Glutamatergic neuron (in vitro differentiated cells): ENCODE results near the gene OR9Q1. TPM values are rescaled to one million over a fixed set of nuclear protein-coding genes. Genes with fewer than 3 reads are reported as not detected.

Experiments used
- DNase-seq: peaks from one replicate; pipeline ENCODE4 v3.0.0; 2022
- H3K27ac Mint-ChIP-seq: one replicate; pipeline ENCODE4 v1.8.0; 2020; ENCODE audit warnings: mild to moderate bottlenecking, mixed read lengths, inconsistent platforms; ENCODE audit not compliant: unreplicated experiment
- H3K27me3 Mint-ChIP-seq: one replicate; pipeline ENCODE4 v1.8.0; 2020; ENCODE audit warnings: mild to moderate bottlenecking, moderate library complexity, mixed read lengths, inconsistent platforms; ENCODE audit not compliant: unreplicated experiment
- H3K36me3 Mint-ChIP-seq: one replicate; pipeline ENCODE4 v1.8.0; 2020; ENCODE audit warnings: mild to moderate bottlenecking, mixed read lengths, inconsistent platforms; ENCODE audit not compliant: unreplicated experiment
- H3K4me1 Mint-ChIP-seq: one replicate; pipeline ENCODE4 v1.8.0; 2020; ENCODE audit warnings: mild to moderate bottlenecking, low read depth, mixed read lengths, inconsistent platforms; ENCODE audit not compliant: unreplicated experiment
- H3K4me3 Mint-ChIP-seq: one replicate; pipeline ENCODE4 v1.8.0; 2020; ENCODE audit warnings: mild to moderate bottlenecking, mixed read lengths, inconsistent platforms; ENCODE audit not compliant: unreplicated experiment
- H3K9me3 Mint-ChIP-seq: one replicate; pipeline ENCODE4 v1.8.0; 2020; ENCODE audit warnings: mild to moderate bottlenecking, moderate library complexity, mixed read lengths, inconsistent platforms; ENCODE audit not compliant: unreplicated experiment
- CTCF ChIP-seq: fragments of 200-600 bp; sonication (generic); IDR thresholded peaks from one replicate; pipeline ENCODE4 v1.5.0; 2021; ENCODE audit not compliant: partially characterized antibody, unreplicated experiment
- total RNA-seq: library from RNA; stranded (reverse); fragmentation: NEBNext Ultra II Directional; extraction: Animal tissue kit (Norgen Biotek cat#: 25700); gene quantifications from one replicate; pipeline ENCODE4 v1.2.1, GENCODE V29; 2021; ENCODE audit not compliant: unreplicated experiment

OR9Q1 gene
- total RNA-seq, 1 donor from 2014 or later: not detected

GRCh38 chr11:58046231-58046630 lies 22.6 kb downstream of the OR9Q1 start:
- no peak overlapping the region for H3K4me3 Mint-ChIP-seq
- H3K9me3 Mint-ChIP-seq: no peaks in the 10 kb centered on the region
- no peak for DNase-seq
- no peak overlapping the region for H3K27ac Mint-ChIP-seq
- no peak for TF ChIP-seq CTCF
- no peaks in the 10 kb centered on the region for H3K4me1 Mint-ChIP-seq
- H3K36me3 Mint-ChIP-seq: no peaks in the 10 kb centered on the region
- peaks cover 1% of the 10 kb centered on the region for H3K27me3 Mint-ChIP-seq

- Mint-ChIP-seq H3K27me3 (no peaks in the 10 kb centered on the region), H3K4me1 (no peaks in the 10 kb centered on the region), H3K4me3 (no peak overlapping the region), H3K9me3 (no peaks in the 10 kb centered on the region), H3K36me3 (no peaks in the 10 kb centered on the region), H3K27ac (no peak overlapping the region)
- DNase-seq: no peak
- TF ChIP-seq CTCF: no peak
Observed at GRCh38 chr11:58047818-58048217, 24.1 kb downstream of the OR9Q1 start.

GRCh38 chr11:58055806-58056401 lies 32.2 kb downstream of the OR9Q1 start:
- no peaks in the 10 kb centered on the region for H3K36me3 Mint-ChIP-seq
- no peaks in the 10 kb centered on the region for H3K4me1 Mint-ChIP-seq
- H3K9me3 Mint-ChIP-seq: no peaks in the 10 kb centered on the region
- H3K27ac Mint-ChIP-seq: no peak overlapping the region
- no peak for TF ChIP-seq CTCF
- H3K4me3 Mint-ChIP-seq: no peak overlapping the region
- no peak for DNase-seq
- H3K27me3 Mint-ChIP-seq: no peaks in the 10 kb centered on the region

- H3K4me3 Mint-ChIP-seq: no peak overlapping the region
- no peak overlapping the region for H3K27ac Mint-ChIP-seq
- no peak for TF ChIP-seq CTCF
Observed at GRCh38 chr11:58057481-58057880, 33.8 kb downstream of the OR9Q1 start.

GRCh38 chr11:58058276-58059006 lies 34.8 kb downstream of the OR9Q1 start:
- TF ChIP-seq CTCF: no peak
- H3K4me3 Mint-ChIP-seq: no peak overlapping the region
- H3K27me3 Mint-ChIP-seq: no peaks in the 10 kb centered on the region
- DNase-seq: no peak
- H3K9me3 Mint-ChIP-seq: no peaks in the 10 kb centered on the region
- H3K36me3 Mint-ChIP-seq: no peaks in the 10 kb centered on the region
- H3K27ac Mint-ChIP-seq: no peak overlapping the region
- no peaks in the 10 kb centered on the region for H3K4me1 Mint-ChIP-seq

More at GRCh38 chr11:58057481-58057880, 33.8 kb downstream of the OR9Q1 start:
- Mint-ChIP-seq H3K36me3 (no peaks in the 10 kb centered on the region), H3K4me1 (no peaks in the 10 kb centered on the region), H3K9me3 (no peaks in the 10 kb centered on the region), H3K27me3 (no peaks in the 10 kb centered on the region)
- DNase-seq: no peak
